Stimulated activated CD8-positive, alpha-beta memory T cell treated with anti-CD3 and anti-CD28 coated beads, Interleukin-7, amount 100 ng/mL, for 24 hours (primary cell): Measurements from ENCODE around the gene DNAJC18.

ENCODE experiments used
- DNase-seq: peaks from one replicate; pipeline ENCODE4 v3.0.0-alpha.2; 2020; ENCODE audit warnings: low read depth

Gene DNAJC18

DNA sequence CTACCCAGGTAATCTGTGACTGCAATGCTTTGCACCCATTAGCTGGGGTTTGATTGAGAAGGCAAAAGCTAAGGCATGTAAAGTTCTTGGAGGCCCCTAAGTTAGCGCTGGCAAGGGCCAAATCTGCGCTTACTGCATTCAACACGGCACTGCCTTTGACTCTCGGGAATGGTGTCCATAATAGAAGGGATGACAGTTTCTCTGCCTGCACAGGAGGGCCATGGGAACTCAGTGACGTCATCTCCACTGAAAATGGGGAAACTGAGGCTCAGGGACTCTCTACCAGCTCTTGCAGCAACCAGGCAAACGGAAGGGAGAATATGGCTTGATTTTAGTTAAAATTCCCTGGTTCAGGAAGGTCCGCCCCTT, 35.9 kb downstream of the DNAJC18 start:
- no peak for DNase-seq

DNA sequence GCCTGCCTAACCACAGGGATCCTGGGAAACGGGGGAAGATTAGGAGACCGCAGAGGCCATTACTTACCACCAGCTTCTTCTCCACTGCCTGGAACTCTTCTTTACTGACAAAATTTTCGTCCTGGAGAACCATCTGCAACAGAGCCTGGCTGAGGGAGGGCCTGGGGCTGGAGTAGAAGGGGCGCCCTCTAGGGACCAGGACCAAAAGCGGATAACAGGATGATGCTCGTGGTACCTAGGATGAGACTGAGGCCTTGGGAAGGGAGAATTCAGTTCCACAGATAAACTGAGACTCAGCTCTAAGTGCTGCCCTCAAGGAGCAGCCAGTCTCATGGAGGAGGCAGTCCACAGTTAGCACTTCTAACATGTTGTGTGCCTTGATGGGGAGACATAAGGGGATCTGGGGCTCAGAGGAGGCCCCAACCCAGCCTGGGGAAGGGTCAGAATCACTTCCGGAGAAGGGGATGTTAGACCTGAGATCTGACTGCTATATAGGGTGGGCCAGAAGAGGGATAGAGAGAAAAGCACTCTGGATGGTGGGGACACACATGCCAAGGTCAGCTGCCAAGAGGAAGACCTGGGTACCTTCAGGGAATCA, 36.7 kb downstream of the DNAJC18 start:
- DNase-seq, result no peak

DNA sequence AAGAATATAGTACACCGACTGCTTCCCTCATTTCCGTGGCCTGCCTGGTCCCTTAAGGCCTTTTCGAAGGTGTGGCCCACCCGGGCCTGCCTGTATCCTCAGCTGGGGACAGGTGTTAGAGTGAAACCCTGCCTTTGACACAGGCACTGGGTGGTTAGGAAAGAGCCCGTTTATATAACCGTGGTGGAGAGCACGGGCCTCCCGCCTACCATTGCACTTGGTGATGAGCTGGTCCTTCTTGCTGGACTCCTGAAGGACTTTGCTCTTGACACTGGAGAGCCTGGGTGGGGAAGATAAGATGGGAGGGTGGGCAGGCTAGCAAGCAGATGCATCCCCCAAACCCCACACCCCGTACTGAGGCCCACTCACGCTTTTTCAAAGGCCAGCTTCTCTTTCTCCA, 37.8 kb downstream of the DNAJC18 start:
- DNase-seq, result no peak

- DNase-seq, result no peak
Measured at GRCh38 chr5:139399501-139400121, 39.7 kb downstream of the DNAJC18 start.

DNA sequence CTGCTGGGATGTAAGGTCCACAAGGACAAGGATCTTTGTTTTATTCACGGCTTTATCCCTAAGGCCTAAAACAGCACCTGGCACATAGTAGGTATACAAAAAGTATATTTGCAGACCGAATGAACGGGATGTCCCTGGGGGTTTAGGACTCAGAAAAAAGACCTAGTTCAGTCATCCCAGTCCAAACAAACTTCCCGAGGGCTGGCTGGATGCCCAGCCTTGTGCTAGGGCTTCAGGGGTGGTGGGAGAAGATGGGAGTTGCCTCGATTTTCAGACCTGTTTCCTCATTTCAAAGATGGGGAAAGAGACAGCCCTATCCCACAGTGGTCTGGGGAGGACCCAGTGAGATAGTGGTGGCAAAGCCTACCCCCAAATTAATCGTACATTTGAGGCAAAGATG, 41.4 kb downstream of the DNAJC18 start:
- no peak for DNase-seq

GRCh38 chr5:139396691-139397090, 42.6 kb downstream of the DNAJC18 start:
- DNase-seq, result no peak

DNA sequence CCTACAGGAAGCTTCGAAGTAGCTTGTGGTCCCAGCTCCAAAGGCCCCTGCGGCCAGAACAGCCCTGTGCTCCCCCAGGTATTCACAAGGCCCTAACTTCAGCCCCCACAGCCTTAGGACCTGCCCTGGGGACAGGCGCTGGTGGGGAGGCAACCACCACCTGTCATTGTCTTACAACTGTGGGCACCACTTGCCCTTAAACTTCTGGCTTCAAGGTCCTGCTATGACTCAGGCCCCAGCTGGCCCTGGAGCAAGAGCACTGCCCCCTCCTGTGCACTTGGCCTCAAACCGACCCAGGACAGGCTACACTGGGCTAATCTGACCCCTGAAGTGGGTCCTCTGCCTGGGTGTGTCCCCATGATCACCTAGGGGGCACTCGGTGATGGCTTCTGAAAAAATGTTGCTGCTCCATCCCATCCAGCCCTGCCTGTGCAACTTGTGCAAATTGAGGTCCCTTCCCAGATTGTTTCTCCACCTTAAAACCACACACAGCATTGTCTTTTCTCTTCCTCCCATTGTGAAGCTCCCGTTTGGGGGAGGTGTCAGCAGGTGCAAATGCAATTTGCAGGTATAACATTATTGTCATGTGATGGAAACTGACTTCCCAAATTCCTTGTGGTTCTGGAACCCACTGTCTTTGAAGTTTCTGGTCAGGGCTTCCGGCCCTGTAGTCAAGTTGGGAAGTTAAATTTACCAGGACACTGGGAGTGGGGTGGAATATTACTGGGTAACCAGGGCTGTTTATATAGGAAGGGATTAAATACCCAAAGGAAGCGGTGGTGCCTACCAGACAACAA, 43.3 kb downstream of the DNAJC18 start:
- DNase-seq, result no peak

GRCh38 chr5:139394654-139395566, 44.4 kb downstream of the DNAJC18 start, which contains the start of gene PROB1:
Gene PROB1, minus strand, starts transcription at chr5:139395104. Its CDS starts 23 bp downstream, at chr5:139395081.
- DNase-seq, result no peak

DNA sequence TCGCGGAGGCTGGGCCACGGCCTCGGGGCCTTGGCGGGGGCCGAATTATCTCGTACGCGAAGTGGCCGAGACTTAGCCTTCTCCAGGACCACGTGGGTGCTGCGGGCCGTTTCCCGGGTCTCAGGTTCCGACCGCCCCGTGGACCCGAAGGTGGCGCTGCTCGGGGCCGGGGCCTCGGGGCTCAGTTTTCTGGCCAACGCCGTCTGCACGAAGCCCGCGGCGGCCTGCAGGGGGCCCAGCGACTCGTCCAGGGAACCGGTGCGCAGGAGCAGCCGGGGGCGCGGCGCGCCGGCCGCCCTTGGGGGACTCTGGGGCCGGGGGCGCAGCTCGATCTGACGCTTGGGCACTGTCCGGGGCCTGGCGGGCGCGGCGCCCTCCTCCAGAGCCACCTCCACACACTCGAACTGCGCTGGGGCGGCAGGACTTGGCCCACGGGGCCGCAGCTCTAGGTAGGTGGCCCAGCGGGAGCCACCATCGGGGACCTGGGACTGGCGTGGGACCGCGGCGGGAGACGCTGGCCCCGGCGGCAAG, 45.1 kb downstream of the DNAJC18 start:
- DNase-seq, result no peak

GRCh38 chr5:139393497-139394122, 45.7 kb downstream of the DNAJC18 start:
- no peak for DNase-seq

GRCh38 chr5:139392678-139393496, 46.4 kb downstream of the DNAJC18 start:
- DNase-seq, result peak; percentile 54

DNA sequence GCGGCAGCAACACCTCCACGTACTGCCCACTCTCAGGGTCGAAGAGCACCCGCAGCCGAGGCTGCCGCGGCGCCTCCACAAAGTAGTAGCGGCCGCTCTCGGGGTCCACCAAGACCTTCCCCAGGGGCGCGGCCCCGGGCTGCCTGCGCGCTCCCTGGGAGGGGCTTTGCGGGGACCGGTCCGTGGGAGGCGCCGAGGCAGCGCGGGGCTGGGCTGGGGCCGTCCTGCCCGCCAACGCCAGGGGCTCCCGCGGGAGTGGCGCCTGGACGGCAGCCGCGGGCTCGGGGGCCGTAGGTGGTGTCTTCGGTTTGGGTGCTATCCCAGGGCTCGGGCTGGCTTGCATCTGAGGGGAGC, 47.0 kb downstream of the DNAJC18 start:
- DNase-seq, result no peak

- DNase-seq, result no peak
Measured at GRCh38 chr5:139391570-139392323, 47.6 kb downstream of the DNAJC18 start.

- no peak for DNase-seq
Measured at GRCh38 chr5:139390639-139391569, 48.4 kb downstream of the DNAJC18 start.

- DNase-seq, result peak; percentile 31
Measured at GRCh38 chr5:139389701-139390638, 49.4 kb downstream of the DNAJC18 start, which contains the start of gene MZB1. Gene MZB1, minus strand, starts transcription at chr5:139389913. Its CDS starts 57 bp downstream, at chr5:139389856.

DNA sequence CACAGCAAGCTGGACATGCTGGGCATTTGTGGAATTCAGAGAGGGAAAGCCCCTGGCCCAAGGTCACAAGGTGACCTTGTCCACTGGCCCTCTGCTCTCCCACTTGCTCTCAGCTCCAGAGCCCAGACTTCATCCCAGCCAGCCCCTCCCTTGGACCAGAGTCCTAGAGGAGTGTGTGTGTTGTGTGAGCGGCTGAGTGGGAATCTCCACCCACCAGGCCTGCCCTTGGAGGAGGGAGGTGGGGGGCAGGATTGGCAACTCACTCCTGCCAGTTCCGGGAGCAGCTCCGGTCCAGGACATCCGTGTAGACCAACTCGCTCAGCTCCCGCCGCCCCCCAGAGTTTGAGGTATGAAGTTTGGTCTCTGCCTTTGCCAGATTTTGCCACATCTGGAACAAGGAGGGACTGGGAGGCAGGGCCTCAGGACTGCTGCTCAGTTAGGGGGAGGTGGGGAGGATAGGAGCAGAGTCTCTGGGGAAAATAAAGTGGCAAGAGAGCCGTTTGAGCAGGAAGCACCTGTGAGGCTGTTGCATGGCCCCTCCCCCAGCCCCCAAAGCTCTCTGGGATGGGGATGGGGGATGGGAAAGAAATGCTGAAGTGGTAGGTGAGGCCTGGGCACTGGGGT, 51.0 kb downstream of the DNAJC18 start:
- DNase-seq, result no peak

DNA sequence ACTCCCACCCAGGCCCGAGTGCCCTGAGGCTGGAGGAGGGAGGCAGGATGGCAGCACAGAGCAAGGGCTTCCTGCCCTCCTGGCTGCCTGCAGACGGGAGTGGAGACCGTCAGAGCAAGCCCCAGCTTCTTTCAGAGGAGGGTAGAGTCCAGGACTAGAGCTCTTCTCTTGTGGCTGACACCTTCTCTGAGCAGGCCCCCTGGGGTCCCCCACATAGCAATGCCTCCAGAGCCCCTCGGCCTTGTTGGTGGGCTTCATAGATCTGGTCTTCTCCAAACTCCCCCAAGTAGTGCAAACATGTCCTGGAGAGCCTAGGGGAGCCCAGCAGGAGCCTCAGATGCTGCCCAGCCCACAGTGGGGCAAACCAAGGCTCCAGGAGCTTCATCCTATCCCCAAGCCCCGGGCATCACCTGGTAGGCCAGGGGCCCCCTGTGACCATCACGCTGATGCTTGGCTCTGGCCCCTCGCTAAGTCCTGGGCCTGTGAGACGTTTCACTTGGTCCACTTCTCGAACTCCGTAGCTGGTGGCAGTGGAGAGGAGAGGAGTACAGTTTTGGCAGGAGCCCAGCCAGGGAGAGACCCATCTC, 51.6 kb downstream of the DNAJC18 start:
- DNase-seq, result no peak
